ENCODE results near the gene CLEC5A.
"Not testable (repeated sequence)": the region's sequence is repeated elsewhere in the genome, so short reads cannot be mapped to it uniquely, and the experiment has no call there.

The CLEC5A gene

DNA sequence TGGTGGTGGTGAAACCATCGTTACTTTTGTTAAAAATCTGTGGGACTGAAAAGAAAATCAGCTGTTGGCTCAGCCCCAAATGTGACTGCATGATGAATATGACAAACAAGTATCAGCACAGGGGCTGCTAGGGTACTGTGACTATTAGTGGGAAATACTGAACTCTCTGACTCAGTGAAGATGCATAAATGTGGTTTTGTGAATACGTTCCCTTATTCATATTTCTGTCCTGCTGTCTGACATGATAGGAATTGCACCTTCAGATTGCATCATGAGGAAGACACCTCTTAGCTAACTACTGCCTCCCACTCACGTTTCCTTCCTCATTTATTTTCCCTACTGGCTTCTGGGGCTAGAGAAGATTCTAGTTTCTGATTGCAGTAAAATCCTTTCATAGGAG lies 1.4 kb downstream of the CLEC5A start:
- DNase-seq: peak; percentile 17

- DNase-seq: no peak
Observed at GRCh38 chr7:141944811-141945210, 2.0 kb downstream of the CLEC5A start.

GRCh38 chr7:141943846-141944245 lies 2.9 kb downstream of the CLEC5A start:
- DNase-seq: no peak

- DNase-seq: no peak
Observed at GRCh38 chr7:141941075-141941474, 5.7 kb downstream of the CLEC5A start.

DNA sequence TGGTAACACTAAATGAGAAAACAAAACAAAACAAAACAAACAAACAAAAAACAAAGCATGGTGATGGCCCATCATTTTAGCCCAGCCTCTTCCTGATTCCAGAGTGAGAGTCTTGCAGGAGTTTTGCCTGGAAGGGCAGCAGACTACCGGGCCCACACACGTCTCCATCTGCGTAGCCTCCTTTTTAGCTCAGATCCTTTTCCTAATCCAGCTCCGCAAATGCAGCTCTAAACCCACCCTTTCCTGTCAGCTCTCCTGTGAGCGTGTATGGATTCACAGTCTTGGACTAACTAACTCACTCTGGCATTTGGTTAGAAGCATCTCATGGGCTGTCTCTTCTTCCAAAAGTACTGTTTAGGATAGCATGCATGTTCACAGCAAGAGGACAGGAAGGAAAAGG lies 16.6 kb downstream of the CLEC5A start:
- no peak for DNase-seq

DNA sequence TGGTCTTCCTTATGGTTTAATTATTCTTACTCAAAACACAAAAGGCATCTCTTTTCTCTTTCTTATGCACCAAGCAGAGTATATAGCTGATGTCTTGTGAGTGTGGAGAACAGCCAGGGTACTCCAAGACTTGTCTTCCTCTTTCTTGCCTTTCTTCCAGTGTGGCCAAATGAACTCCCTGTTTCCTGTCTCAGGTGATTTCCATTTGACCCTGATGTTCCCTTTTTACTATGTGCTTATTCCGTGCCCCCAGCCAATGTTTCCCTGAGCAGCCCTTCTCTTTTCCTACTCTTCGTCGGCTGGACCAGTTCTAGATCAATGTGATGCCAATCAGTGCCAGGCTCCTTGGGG lies 18.0 kb downstream of the CLEC5A start:
- no peak for DNase-seq

DNA sequence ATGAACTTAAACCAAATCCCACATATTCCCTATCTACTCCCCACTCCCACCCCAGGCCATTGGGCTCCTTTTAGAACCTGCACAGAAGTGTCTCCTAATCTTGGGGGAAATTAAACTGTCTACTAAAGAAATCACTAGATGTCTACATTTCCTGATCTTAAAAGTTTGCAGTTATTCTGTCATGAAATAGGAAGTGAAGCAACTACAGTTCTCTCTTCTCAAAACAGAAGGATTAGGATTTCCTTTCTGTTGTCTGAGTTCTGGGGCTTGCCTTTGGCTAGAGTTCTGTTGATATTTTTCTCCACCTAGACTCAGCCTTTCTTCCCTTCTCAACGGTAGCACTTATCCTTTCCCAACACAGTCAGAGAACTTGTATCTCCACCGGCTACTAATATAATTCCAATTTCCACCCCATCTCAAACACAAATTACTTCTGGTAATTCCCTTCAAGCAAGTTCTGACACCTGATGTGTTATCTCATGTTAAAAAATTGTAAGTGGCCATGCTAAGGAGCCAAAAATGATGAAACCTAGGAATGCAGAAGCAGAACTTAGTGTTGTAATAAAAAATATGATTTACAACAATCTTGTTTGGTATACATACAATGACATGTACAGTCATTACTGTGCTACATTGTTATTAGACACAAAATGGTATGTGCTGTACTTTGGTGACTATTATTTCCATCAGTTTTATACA lies 18.5 kb downstream of the CLEC5A start:
- no peak for DNase-seq

GRCh38 chr7:141920281-141920680 lies 26.5 kb downstream of the CLEC5A start:
- no peak for DNase-seq

DNA sequence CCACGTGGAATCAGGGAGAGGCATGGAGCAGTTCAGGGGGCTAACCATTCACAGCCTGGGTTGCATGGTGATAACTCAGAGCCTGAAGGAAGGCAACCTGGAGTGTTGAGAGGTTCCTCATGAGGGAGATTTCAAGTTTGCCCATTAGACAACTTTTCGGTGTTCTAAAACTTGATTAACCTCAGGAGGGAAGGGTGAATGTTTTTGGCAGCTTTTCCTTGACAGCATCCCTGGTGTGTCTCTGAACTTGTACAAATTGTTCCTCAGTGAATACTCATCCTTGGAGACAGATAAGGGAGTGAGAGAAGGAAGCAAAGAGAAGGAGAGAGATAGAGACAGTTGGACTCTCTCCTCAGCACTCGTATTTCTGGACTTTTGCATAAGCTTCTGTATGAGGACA lies 30.7 kb downstream of the CLEC5A start, which contains the start of gene OR9A4:
TSS of gene OR9A4 (plus strand) at position 301 of the 400 bp plus-strand sequence. CDS start 2,477 bp downstream, outside the sequence.
- no peak for DNase-seq

DNA sequence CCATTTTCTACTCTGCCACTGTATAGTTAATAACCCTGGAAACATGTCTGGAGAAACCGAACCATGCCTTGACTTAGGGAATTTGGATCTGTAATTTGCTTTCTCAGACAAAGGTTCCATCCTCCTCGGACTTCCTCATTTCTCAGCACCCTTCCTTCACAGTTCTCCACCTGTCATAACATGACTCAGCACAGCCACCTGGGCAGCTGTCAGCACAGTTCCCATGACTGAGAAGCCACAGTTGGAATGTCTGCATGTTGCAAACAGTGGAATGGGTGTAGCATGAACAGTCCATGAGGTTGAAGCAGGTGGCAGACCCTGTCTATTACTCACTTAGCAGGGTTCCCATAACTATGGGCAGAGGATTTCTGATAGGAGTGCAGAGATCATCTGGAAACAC lies 31.2 kb downstream of the CLEC5A start:
- DNase-seq: no peak

- DNase-seq: no peak
Observed at GRCh38 chr7:141911391-141911790, 35.4 kb downstream of the CLEC5A start.

- DNase-seq: no peak
Observed at GRCh38 chr7:141906285-141906684, 40.5 kb downstream of the CLEC5A start.

DNA sequence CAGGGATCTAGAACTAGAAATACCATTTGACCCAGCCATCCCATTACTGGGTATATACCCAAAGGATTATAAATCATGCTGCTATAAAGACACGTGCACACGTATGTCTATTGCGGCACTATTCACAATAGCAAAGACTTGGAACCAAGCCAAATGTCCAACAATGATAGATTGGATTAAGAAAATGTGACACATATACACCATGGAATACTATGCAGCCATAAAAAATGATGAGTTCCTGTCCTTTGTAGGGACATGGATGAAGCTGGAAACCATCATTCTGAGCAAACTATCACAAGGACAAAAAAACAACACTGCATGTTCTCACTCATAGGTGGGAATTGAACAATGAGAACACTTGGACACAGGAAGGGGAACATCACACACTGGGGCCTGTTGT lies 47.4 kb downstream of the CLEC5A start:
- DNase-seq: not testable (repeated sequence)

DNA sequence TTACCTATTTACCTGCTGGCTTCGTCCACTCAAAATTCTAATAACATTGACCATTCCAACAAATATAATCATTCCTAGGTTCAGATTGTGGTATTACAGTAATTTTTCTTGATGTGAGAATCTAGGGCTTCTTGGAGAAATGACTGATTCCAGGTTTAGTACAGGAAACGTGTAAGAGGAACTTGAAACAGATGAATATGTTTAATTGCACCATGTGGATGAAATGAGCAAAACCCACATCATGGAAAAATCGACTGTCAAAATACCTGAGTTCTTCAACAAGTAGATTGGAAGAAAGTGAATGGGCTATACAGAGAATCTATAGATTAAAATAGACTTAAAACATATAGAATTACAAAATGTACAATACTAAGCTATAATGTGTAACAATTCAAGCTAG lies 55.4 kb downstream of the CLEC5A start:
- DNase-seq: no peak

DNA sequence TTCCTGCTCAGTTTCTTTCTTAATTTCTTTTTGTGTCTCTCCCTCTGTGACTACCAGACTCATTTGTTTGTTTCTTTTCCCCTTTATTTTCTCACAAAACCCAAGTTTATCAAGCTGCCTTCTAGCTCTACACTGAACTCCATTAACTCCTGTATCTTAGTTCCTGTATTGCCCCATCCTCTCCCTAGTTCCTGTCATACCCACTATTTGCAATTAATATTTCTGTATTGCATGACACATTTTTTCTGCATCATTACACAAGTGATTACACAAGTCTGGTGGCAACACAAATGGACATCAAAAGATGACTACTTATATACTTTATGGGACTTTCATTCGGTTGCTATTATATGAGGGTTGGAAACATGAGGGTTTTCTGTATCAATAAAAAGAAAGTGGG lies 57.5 kb downstream of the CLEC5A start:
- peak; percentile 6 for DNase-seq

- no peak for DNase-seq
Observed at GRCh38 chr7:141884539-141885225, 62.1 kb downstream of the CLEC5A start.

- DNase-seq: no peak
Observed at GRCh38 chr7:141880960-141881359, 65.8 kb downstream of the CLEC5A start.

DNA sequence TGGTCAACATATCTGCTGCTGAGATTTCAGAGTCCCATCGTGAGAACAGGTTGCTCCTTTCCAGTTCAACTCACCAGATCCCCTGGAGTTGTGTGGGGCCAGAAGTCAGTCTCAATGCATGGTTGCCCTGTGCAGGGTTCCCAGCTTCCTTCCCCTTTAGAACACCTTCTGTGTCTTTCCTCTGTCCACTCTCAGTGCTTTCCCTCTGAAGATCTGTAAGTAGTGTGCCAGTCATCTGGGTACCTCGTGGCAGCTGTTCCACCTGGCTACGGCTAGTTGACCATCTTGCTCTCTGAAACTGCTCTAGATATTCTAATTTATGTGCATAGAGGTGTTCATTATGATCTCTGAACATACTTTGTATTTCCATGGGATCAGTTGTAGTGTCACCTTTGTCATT lies 69.4 kb downstream of the CLEC5A start:
- no peak for DNase-seq

All from CD4-positive, alpha-beta T cell treated with Interleukin-17A for 1 hour (primary cell).